Common myeloid progenitor, CD34-positive (primary cell): ENCODE data around the gene YARS1.

ENCODE experiments used
- CTCF ChIA-PET: fragments of 350-600 bp; sonication (Branson Sonifier 250); formaldehyde crosslinking; loops from one replicate; lab custom pipeline; 2021; ENCODE audit warnings: antibody characterized with exemption; lab: Charles Lee
- POLR2A ChIA-PET: fragments of 350-600 bp; sonication (Branson Sonifier 250); formaldehyde crosslinking; loops from one replicate; lab custom pipeline; 2021; ENCODE audit warnings: antibody characterized with exemption; lab: Charles Lee
- DNase-seq, 3 donors: peaks; one replicate each; pipeline versions ENCODE4 v3.0.0 to v3.0.0-alpha.2; 2013
- H3K27ac ChIP-seq, 2 experiments: 1 replicate in 1 of 2; 2 replicates in 1 of 2; pipeline ENCODE4 v1.7.0; 2013; ENCODE audit warnings: inconsistent platforms in 2 of 2, low read length in 2 of 2, mild to moderate bottlenecking in 2 of 2, low read depth in 1 of 2, moderate library complexity in 1 of 2; ENCODE audit not compliant: severe bottlenecking in 2 of 2, insufficient read depth in 1 of 2, poor library complexity in 1 of 2
- H3K27me3 ChIP-seq, 5 experiments: replicated peaks in 2 of 5; 1 replicate in 3 of 5; 2 replicates in 2 of 5; pipeline versions ENCODE4 v1.6.1 to v1.7.0; 2013; ENCODE audit warnings: low read length in 4 of 5, mild to moderate bottlenecking in 2 of 5, moderate library complexity in 2 of 5, inconsistent platforms in 1 of 5; ENCODE audit not compliant: insufficient read depth in 5 of 5, control insufficient read depth in 4 of 5
- H3K36me3 ChIP-seq, 4 experiments: 1 replicate in 2 of 4; 2 replicates in 2 of 4; pipeline versions ENCODE4 v1.6.1 to v1.7.0; 2013; ENCODE audit warnings: low read length in 3 of 4, control low read depth in 1 of 4, mild to moderate bottlenecking in 1 of 4; ENCODE audit not compliant: control insufficient read depth in 4 of 4, insufficient read depth in 4 of 4
- H3K4me1 ChIP-seq, 4 experiments: 1 replicate in 3 of 4; 2 replicates in 1 of 4; pipeline versions ENCODE4 v1.6.1 to v1.7.1; 2013; ENCODE audit warnings: low read length in 3 of 4, mild to moderate bottlenecking in 3 of 4, control low read depth in 1 of 4, inconsistent platforms in 1 of 4, moderate library complexity in 1 of 4; ENCODE audit not compliant: control insufficient read depth in 4 of 4, insufficient read depth in 4 of 4; ENCODE audit errors: control extremely low read depth in 1 of 4
- H3K4me3 ChIP-seq, 7 experiments: 1 replicate in 4 of 7; 2 replicates in 3 of 7; pipeline versions ENCODE4 v1.5.1 to v1.7.0; 2013; ENCODE audit warnings: mild to moderate bottlenecking in 7 of 7, low read length in 6 of 7, moderate library complexity in 6 of 7, inconsistent platforms in 2 of 7, low read depth in 2 of 7, control low read depth in 1 of 7; ENCODE audit not compliant: insufficient read depth in 4 of 7, control insufficient read depth in 1 of 7; ENCODE audit errors: extremely low read depth in 1 of 7
- H3K9me3 ChIP-seq, 5 experiments: 1 replicate in 4 of 5; 2 replicates in 1 of 5; pipeline versions ENCODE4 v1.6.1 to v1.7.1; 2013; ENCODE audit warnings: low read length in 4 of 5, mild to moderate bottlenecking in 2 of 5, inconsistent platforms in 1 of 5, low read depth in 1 of 5, moderate library complexity in 1 of 5; ENCODE audit not compliant: control insufficient read depth in 4 of 5, insufficient read depth in 2 of 5; ENCODE audit errors: control extremely low read depth in 1 of 5
- WGBS: methylation state at CpG from one replicate; pipeline ENCODE4 v1.1.5; 2013; ENCODE audit not compliant: insufficient coverage; 5-methylcytosine and 5-hydroxymethylcytosine counted together

The YARS1 gene

DNA sequence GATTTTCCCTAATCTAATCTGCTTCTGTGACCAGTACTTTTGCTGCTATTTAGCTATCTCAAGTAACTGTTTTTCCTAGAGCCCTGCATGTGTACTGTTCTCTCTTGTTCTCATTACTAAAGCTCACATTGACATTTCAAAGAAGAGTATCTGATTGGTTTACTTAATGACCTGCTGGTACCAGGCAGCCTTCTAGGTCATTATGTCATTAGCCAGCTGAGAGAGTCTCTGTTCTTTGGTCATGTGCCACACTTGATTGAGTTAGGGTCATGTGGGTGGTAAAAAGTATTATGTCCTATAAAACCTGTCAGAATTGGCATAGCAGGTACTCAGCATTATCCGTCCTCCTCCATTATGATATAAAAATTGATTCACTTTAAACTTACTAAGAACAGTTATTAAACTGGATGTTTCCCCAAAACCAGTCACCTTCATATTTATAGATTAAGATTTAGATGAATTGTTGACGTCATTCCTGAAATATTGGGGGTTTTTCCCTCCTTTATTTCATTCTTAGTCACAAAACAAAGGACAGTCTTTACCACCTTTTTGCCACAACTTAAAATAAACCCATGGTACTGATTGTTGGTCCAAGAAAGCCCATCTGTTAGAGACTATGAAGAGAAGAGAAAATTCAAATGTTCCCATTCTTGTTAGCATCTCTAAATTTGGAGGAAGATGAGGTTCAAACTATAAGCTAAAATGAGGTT lies 31.4 kb upstream of the YARS1 start:
- ChIA-PET CTCF (interaction anchor here (1.2 kb wide), 1 partner anchor 44 kb away, joined by 4 read pairs; no protein-coding TSS in a partner anchor), POLR2A (no interaction called here)
- peaks cover 0 to 2% (median 0%) of the 10 kb centered on the region in 5 experiments for H3K9me3 ChIP-seq
- no peak for DNase-seq
- no peak overlapping the region for H3K27ac ChIP-seq
- no peaks in the 10 kb centered on the region for H3K27me3 ChIP-seq
- H3K4me1 ChIP-seq = no peaks in the 10 kb centered on the region
- H3K36me3 ChIP-seq = peaks cover 20 to 47% (median 30%) of the 10 kb centered on the region in 4 experiments
- H3K4me3 ChIP-seq = no peak overlapping the region
- no CpG with 5 or more reads among the region's 2 CpGs for WGBS

DNA sequence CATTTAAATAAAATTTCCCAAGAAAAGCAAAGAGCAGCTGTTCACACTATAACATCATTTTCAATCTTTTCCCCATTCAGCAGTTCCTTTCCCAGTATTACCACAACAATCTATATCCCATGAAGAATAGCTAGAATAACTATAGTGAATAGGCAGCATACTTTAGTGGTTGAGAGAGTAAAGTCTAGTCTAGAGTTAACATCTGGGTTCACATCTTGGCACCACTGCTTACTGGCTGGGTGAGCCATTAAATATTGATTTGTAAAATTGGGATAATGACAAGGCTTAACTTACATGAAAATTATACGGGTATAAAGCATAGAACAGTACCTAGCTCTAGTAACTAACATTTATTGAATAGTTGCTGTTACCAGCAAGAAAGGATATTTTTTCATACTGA lies 14.7 kb upstream of the YARS1 start:
- no peaks in the 10 kb centered on the region for H3K4me1 ChIP-seq
- DNase-seq = no peak
- no peaks in the 10 kb centered on the region for H3K9me3 ChIP-seq
- H3K36me3 ChIP-seq = peaks cover 10 to 83% (median 50%) of the 10 kb centered on the region in 4 experiments
- H3K27ac ChIP-seq = no peak overlapping the region
- no peak overlapping the region for H3K4me3 ChIP-seq
- ChIA-PET POLR2A (interaction anchor here (0.6 kb wide), 2 partner anchors 8 to 145 kb away, joined by 3 to 4 read pairs; no protein-coding TSS in a partner anchor), CTCF (interaction anchor here (0.6 to 1.2 kb wide), 2 partner anchors 14 to 15 kb away, joined by 3 read pairs; no protein-coding TSS in a partner anchor)
- no CpG with 5 or more reads among the region's 1 CpG for WGBS
- H3K27me3 ChIP-seq = no peaks in the 10 kb centered on the region

DNA sequence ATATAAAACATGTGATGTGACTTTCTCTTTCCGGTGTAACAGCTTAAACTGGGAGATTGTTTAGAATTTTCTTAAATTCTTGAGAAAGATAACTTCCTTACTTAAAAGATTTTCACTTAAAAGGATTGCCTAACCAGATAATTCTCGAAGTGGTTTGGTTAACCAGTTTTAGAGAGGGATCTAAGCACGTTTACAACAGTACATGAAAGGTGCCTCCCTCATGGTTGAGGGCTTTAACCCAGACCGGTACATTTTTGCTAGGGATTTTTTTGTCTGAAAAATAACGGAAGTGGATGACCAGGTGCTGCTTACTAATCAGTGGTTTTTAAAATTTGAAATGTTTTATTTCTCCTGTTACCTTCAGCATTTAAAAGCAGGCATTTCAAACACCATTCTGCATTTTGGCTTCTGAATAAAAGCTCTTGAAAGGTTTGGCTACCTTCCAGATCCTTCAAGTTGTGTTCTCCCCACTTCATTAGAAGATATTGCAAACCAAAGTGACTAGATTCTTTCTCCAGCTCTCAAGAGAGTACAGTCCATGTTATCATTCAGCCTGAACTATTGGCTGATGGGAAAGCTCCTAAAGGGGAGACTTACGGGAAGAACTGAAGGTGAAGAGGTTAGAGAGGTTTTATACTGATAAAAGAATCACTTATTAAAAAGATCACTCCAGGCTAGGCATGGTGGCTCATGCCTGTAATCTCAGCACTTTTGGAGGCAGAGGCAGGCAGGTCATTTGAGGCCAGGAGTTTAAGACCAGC lies 13.1 kb upstream of the YARS1 start:
- Histone ChIP-seq H3K4me1 (no peaks in the 10 kb centered on the region), H3K36me3 (peaks cover 15 to 86% (median 60%) of the 10 kb centered on the region in 4 experiments), H3K27me3 (no peaks in the 10 kb centered on the region), H3K4me3 (no peak overlapping the region), H3K27ac (no peak overlapping the region), H3K9me3 (no peaks in the 10 kb centered on the region)
- ChIA-PET POLR2A (no interaction called here), CTCF (interaction anchor here (0.8 to 2.6 kb wide), 5 partner anchors 21 to 46 kb away, joined by 3 to 9 read pairs (median 5); no protein-coding TSS in a partner anchor)
- WGBS = 88% methylated on average over 3 of the region's 6 CpGs
- DNase-seq = no peak

DNA sequence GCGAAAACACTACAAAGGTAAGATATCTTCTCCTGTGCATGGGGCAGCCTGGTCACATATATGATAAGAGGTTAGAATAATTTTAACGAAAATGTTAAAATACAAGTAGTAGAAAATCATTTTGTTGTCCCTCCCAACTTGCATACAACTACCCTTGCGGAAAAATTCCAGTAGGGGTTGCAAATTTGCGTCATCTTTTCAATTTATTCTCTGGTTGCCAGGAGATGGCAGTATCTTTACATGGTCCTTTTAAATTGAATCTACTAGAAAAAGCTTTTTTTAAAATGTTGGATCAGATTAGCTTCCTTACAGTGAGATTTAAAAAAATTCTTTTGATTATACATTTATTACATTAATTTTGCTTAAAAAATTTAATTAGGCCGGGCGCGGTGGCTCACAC lies 11.2 kb upstream of the YARS1 start:
- no CpG with 5 or more reads among the region's 7 CpGs for WGBS
- DNase-seq = peak; percentile 37 to 71 (median 68)
- ChIA-PET CTCF (interaction anchor here (1.1 to 2.6 kb wide), 9 partner anchors 11 to 427 kb away, joined by 3 to 9 read pairs (median 5); partner anchors contain the start of genes S100PBP and YARS1), POLR2A (no interaction called here)
- Histone ChIP-seq H3K4me1 (no peaks in the 10 kb centered on the region), H3K9me3 (no peaks in the 10 kb centered on the region), H3K27me3 (no peaks in the 10 kb centered on the region), H3K4me3 (no peak overlapping the region), H3K36me3 (peaks cover 13 to 77% (median 57%) of the 10 kb centered on the region in 4 experiments), H3K27ac (no peak overlapping the region)

DNA sequence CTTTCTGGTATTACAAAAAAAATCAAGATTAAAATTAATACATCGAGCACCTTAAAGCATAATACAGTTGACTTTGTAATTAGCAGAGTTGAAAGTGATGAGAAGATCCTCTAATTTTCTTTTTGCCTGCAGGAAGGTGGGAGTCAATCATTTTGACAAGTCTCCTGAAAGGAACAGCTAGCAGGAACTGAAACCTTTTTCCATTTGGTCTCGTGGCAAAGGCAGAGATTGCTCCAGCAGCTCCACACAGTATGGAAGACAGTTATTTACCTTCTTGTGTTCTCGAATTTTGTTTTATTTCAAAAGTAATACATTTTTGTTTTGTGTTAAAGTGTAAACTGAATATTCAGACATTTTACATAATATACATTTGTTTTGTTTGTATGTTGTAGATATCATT lies 8.0 kb upstream of the YARS1 start:
- Histone ChIP-seq H3K9me3 (no peaks in the 10 kb centered on the region), H3K27me3 (no peaks in the 10 kb centered on the region), H3K4me3 (no peak overlapping the region), H3K27ac (no peak overlapping the region), H3K4me1 (peaks cover 0 to 13% (median 6%) of the 10 kb centered on the region in 4 experiments), H3K36me3 (peaks cover 12 to 45% (median 40%) of the 10 kb centered on the region in 4 experiments)
- POLR2A ChIA-PET = no interaction called here
- CTCF ChIA-PET = interaction anchor here (1.2 to 1.4 kb wide), 2 partner anchors 14 to 261 kb away, joined by 3 to 5 read pairs; no protein-coding TSS in a partner anchor
- WGBS = 57% methylated on average over 1 of the region's 3 CpGs
- DNase-seq = no peak

DNA sequence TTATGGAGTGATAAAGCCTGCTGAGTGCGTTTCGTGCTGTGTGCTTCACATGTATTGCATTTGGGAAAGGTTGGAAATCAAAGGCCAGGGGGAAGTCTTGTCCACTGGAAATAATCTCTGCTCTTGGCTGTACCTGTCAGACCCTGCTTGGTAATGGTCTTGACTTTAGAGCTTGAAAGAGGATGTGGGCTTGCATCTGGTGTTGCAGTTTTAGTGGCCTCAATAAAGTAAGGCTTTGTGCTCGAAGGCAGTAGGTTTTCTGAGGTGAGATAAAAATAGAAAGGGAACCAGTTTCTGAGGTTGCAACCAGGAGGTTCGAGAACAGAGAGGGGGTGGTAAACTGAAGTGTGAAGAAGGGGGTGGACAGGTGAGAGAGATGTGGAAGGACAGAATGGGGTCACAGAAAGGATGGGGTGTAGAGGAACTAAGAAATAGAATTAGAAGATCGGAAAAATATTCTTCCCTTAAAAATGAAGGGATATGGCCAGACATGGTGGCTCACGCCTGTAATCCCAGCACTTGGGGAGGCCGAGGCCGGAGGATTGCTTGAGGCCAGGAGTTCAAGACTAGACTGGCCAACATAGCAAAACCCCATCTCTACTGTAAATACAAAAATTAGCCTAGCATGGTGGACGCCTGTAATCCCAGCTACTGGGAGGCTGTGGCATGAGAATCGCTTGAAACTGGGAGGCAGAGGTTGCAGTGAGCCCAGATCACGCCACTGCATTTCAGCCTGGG lies 1.8 kb upstream of the YARS1 start:
- ChIA-PET CTCF (no interaction called here), POLR2A (no interaction called here)
- Histone ChIP-seq H3K36me3 (peaks cover 0 to 8% (median 0%) of the 10 kb centered on the region in 4 experiments), H3K9me3 (no peaks in the 10 kb centered on the region), H3K27me3 (no peaks in the 10 kb centered on the region), H3K4me3 (peak overlapping the region in 6 of 7 experiments; percentile 82 to 98 (median 92)), H3K4me1 (peaks cover 18 to 59% (median 36%) of the 10 kb centered on the region in 4 experiments), H3K27ac (peak overlapping the region; percentile 41 to 92)
- 12% methylated on average over 4 of the region's 11 CpGs for WGBS
- DNase-seq = peak; percentile 14 to 83 (median 74)
